HUES6 (cell line): ENCODE results near the gene TUBA3D.
"Not testable (repeated sequence)": the region's sequence is repeated elsewhere in the genome, so short reads cannot be mapped to it uniquely, and the experiment has no call there.

Experiments
- H3K27ac ChIP-seq: 2 replicates; pipeline ENCODE4 v1.7.0; 2013; ENCODE audit warnings: low read depth, mild to moderate bottlenecking, low read length, inconsistent platforms
- H3K27me3 ChIP-seq: 2 replicates; pipeline ENCODE4 v1.6.1; 2013; ENCODE audit warnings: low read length; ENCODE audit not compliant: control insufficient read depth, insufficient read depth
- H3K36me3 ChIP-seq: 2 replicates; pipeline ENCODE4 v1.6.1; 2013; ENCODE audit warnings: low read length; ENCODE audit not compliant: control insufficient read depth, insufficient read depth
- H3K4me1 ChIP-seq: 2 replicates; pipeline ENCODE4 v1.6.1; 2013; ENCODE audit warnings: low read length; ENCODE audit not compliant: control insufficient read depth, insufficient read depth
- H3K4me3 ChIP-seq: 2 replicates; pipeline ENCODE4 v1.5.1; 2013; ENCODE audit warnings: low read depth, low read length
- H3K9ac ChIP-seq: one replicate; pipeline ENCODE4 v1.6.1; 2013; ENCODE audit warnings: mild to moderate bottlenecking, low read length
- H3K9me3 ChIP-seq: 2 replicates; pipeline ENCODE4 v1.6.1; 2013; ENCODE audit warnings: low read depth, low read length; ENCODE audit not compliant: control insufficient read depth, insufficient read depth

The TUBA3D gene

DNA sequence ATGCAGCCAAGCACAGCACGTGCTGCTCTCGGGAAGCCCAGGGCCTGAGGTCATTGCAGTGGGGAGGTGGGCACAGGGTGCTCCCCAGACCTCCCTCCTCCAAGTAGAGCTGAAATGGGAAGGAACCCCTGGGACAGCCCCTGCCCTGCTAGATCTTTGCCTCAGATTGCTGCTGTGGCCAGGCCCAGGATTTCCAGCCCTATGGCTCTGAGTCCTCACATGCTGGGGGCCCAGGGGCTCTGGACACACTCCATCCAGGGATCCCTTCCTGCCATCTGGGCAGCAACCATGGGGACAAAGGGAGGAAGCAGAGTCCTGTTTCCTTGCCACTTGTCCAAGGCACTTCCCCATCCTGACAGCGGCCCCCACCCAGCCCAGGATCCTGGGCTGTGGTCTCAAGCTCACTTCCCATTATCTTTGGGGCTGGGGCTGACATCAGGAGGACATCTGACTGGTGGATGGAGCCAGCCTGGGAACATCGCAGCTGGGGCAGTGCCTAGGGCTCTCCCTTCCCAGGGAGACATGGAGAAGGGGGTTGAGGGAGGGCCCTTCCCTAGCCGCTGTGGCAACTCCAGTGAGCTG is 54.0 kb downstream of the TUBA3D start:
- not testable (repeated sequence) for H3K27ac ChIP-seq, H3K36me3 ChIP-seq, H3K4me1 ChIP-seq, H3K4me3 ChIP-seq, H3K27me3 ChIP-seq, H3K9ac ChIP-seq, H3K9me3 ChIP-seq

DNA sequence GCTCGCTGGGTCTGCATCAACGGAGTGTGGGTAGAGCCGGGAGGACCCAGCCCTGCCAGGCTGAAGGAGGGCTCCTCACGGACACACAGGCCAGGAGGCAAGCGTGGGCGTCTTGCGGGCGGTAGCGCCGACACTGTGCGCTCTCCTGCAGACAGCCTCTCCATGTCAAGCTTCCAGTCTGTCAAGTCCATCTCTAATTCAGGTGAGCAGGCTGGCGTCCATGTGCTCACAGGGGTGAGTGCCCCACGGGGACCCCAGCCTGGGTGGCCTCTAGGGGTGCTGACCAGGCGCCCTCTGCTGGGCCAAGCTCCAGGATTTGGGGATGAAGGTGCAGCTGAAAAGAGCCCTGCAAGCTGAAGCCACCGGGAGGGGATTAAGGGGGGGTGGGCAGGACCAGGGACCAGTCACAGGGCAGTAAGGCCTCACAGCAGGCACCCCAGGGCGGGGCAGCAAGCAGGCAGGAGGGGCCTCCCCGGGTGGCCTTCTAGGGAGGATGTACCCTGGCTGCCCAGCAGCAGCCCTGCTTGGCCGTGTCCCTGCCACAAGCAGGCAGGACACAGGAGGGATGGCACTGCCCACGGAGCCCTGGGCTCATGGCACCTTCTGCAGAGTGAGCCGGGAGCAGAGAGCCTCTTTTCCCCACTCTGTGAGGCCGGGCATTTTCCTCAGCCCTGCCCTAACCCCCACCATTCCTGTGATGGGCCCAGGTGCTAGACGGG is 54.9 kb downstream of the TUBA3D start:
- not testable (repeated sequence) for H3K4me1 ChIP-seq, H3K9ac ChIP-seq, H3K36me3 ChIP-seq, H3K4me3 ChIP-seq, H3K9me3 ChIP-seq, H3K27me3 ChIP-seq, H3K27ac ChIP-seq

DNA sequence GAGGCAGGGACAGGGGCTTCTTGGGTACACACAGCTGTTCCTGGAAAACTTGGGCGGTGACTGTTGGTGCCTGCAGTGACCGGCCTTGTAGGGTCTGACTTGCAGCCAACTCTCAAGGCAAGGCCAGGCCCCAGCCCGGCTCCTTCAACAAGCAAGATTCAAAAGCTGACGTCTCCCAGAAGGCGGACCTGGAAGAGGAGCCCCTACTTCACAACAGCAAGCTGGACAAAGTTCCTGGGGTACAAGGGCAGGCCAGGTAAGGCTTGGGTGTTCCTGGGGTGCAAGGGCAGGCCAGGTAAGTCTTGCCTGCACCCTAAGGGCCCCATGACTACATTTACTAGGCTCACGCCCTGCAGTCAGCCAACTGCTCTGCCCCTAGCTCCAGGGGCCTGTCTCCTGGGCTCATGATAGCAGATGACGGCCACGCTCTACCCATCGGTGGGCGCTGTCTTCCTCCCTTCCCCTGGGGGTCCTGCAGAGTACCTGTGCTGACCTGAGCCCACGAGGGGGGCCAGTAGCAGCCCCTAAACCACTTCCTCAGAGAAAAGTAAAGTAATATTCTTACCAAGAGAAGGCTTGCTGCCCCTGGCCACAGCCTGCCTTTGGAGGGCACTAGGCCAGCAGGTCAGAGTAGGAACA is 55.7 kb downstream of the TUBA3D start:
- not testable (repeated sequence) for H3K4me1 ChIP-seq, H3K9ac ChIP-seq, H3K27ac ChIP-seq, H3K36me3 ChIP-seq, H3K4me3 ChIP-seq, H3K9me3 ChIP-seq, H3K27me3 ChIP-seq
